ENCODE data around the gene APP.
A peak's percentile ranks its signal among the peaks of the same experiment; 100 is the strongest.

APP gene

GRCh38 chr21:26142363-26142762 is 28.2 kb downstream of the APP start:
- DNase-seq (ENCODE audit: low read depth in 2 of 2), result no peak
- TF ChIP-seq, protein P1, sequence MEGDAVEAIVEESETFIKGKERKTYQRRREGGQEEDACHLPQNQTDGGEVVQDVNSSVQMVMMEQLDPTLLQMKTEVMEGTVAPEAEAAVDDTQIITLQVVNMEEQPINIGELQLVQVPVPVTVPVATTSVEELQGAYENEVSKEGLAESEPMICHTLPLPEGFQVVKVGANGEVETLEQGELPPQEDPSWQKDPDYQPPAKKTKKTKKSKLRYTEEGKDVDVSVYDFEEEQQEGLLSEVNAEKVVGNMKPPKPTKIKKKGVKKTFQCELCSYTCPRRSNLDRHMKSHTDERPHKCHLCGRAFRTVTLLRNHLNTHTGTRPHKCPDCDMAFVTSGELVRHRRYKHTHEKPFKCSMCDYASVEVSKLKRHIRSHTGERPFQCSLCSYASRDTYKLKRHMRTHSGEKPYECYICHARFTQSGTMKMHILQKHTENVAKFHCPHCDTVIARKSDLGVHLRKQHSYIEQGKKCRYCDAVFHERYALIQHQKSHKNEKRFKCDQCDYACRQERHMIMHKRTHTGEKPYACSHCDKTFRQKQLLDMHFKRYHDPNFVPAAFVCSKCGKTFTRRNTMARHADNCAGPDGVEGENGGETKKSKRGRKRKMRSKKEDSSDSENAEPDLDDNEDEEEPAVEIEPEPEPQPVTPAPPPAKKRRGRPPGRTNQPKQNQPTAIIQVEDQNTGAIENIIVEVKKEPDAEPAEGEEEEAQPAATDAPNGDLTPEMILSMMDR (IDR thresholded peaks at IDR 0.05; ENCODE audit: low read depth, low read length), result no peak
- no peak overlapping the region for H3K4me3 ChIP-seq (replicated peaks in 1 of 2; ENCODE audit: low read depth in 2 of 2, low read length in 2 of 2)

- H3K4me3 ChIP-seq (replicated peaks in 1 of 2; ENCODE audit: low read depth in 2 of 2, low read length in 2 of 2), result no peak overlapping the region
- TF ChIP-seq, protein P1 (IDR thresholded peaks at IDR 0.05; ENCODE audit: low read depth, low read length), result no peak
- DNase-seq (ENCODE audit: low read depth in 2 of 2), result no peak
These were observed 29.6 kb downstream of the APP start for GRCh38 chr21:26140926-26141325.

DNA sequence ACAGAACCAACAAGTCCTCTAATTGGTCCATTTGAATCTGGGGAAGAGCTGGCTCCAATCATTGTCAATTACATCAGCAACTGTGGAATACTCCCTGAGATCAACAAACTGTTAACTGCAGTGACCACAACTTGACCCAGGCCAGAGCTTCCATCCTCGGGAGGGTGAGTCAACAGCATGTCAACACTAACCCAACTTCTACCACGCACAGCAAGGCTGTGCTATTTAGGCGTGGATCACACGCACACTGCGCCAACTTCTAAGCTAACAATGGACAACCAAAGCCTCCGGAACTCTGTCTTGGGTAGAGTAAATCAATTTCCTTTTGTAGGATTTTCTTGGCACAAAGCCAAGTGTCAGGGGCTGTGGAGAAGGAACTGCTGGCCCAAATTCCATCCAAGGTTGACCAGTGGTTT is 30.4 kb downstream of the APP start:
- no peak overlapping the region for H3K4me3 ChIP-seq (replicated peaks in 1 of 2; ENCODE audit: low read depth in 2 of 2, low read length in 2 of 2)
- DNase-seq (ENCODE audit: low read depth in 2 of 2), result peak; percentile 96 to 98
- TF ChIP-seq, protein P1 (IDR thresholded peaks at IDR 0.05; ENCODE audit: low read depth, low read length), result no peak

DNA sequence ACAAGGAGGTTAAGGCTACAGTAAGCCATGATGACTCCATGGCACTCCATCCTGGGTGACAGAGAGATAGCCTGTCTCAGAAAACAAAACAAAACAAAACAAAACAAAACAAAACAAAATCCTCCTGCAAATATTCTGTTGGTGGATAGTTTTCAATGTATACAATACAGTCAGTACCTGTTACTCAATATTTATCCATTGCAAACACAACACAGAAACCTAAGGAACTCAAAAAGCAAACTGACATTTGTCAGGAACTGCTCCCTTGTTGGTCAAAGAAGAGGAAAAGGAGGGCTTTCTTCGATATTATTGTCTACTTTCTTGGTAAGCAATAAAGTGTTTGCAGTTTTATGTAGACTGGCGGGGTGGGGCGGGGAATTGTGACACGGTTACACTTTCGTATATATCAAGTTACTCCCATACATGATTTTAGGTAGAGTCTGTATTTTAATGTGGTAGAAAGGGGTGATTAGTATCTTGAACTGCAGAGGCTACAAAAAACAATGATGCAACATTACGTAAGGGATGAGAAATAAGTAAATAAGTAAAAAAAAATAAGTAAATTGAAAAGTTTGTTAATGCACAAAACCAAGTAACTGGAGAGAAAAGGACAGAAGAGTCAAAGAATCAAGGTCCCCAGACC is 31.8 kb downstream of the APP start:
- TF ChIP-seq, protein P1 (IDR thresholded peaks at IDR 0.05; ENCODE audit: low read depth, low read length), result no peak
- H3K4me3 ChIP-seq (replicated peaks in 1 of 2; ENCODE audit: low read depth in 2 of 2, low read length in 2 of 2), result no peak overlapping the region
- no peak for DNase-seq (ENCODE audit: low read depth in 2 of 2)

GRCh38 chr21:26137379-26138060 is 33.0 kb downstream of the APP start:
- H3K4me3 ChIP-seq (replicated peaks in 1 of 2; ENCODE audit: low read depth in 2 of 2, low read length in 2 of 2), result no peak overlapping the region
- peak in 1 of 2 donors; percentile 63 for DNase-seq (ENCODE audit: low read depth in 2 of 2)
- TF ChIP-seq, protein P1 (IDR thresholded peaks at IDR 0.05; ENCODE audit: low read depth, low read length), result no peak

GRCh38 chr21:26136671-26137070 is 33.9 kb downstream of the APP start:
- TF ChIP-seq, protein P1 (IDR thresholded peaks at IDR 0.05; ENCODE audit: low read depth, low read length), result no peak
- DNase-seq (ENCODE audit: low read depth in 2 of 2), result no peak
- no peak overlapping the region for H3K4me3 ChIP-seq (replicated peaks in 1 of 2; ENCODE audit: low read depth in 2 of 2, low read length in 2 of 2)

All from cardiac fibroblast (primary cell).